ENCODE results near the gene IARS2.

GRCh38 chr1:220160027-220160426 lies 66.1 kb downstream of the IARS2 start:
- no peak for TF ChIP-seq CTCF (IDR thresholded peaks at IDR 0.05)
- no peak for TF ChIP-seq RELA (CRISPR knock-in tag; IDR thresholded peaks at IDR 0.05; ENCODE audit: borderline replicate concordance)
- no peak for TF ChIP-seq USF1 (CRISPR knock-in tag; IDR thresholded peaks at IDR 0.05)
- no peak for TF ChIP-seq USF2 (CRISPR knock-in tag; IDR thresholded peaks at IDR 0.05)
- TF ChIP-seq ZNF317 (CRISPR knock-in tag; IDR thresholded peaks at IDR 0.05; ENCODE audit: borderline replicate concordance, low read depth) = no peak
- no peak for TF ChIP-seq GTF2I (CRISPR knock-in tag; conservative IDR thresholded peaks at IDR 0.05)
- no peak for TF ChIP-seq ZNF121 (CRISPR knock-in tag; IDR thresholded peaks at IDR 0.05)
- TF ChIP-seq NFYB (CRISPR knock-in tag; conservative IDR thresholded peaks at IDR 0.05; ENCODE audit: low read depth) = no peak
- no peak for TF ChIP-seq SP1 (CRISPR knock-in tag; conservative IDR thresholded peaks at IDR 0.05)
- no peak for TF ChIP-seq ZBTB43 (CRISPR knock-in tag; IDR thresholded peaks at IDR 0.05)

All from WTC11 (cell line).